CD4-positive, CD25-positive, alpha-beta regulatory T cell (primary cell): ENCODE results near the gene ZIC4. TPM values are rescaled to one million over a fixed set of nuclear protein-coding genes. Genes with fewer than 3 reads are reported as not detected.

Experiments used
- ATAC-seq, 2 donors: fragments of 150-1000 bp; cut with Tn5 transposase; one replicate each; pipeline ENCODE4 v1.10.0; 2021; ENCODE audit warnings: low read depth in 2 of 2, moderate number of reproducible peaks in 2 of 2, moderate library complexity in 1 of 2
- DNase-seq, 3 donors: peaks; one replicate each; pipeline versions ENCODE4 v3.0.0 to v3.0.0-alpha.2; 2012 to 2022; ENCODE audit warnings: mixed read lengths in 1 of 3
- H3K27ac ChIP-seq: one replicate; pipeline ENCODE4 v1.7.0; 2013; ENCODE audit warnings: mild to moderate bottlenecking, low read length; ENCODE audit not compliant: insufficient read depth, poor library complexity, severe bottlenecking
- H3K27me3 ChIP-seq: one replicate; pipeline ENCODE4 v1.7.0; 2013; ENCODE audit warnings: low read length; ENCODE audit not compliant: control insufficient read depth, insufficient read depth
- H3K36me3 ChIP-seq: one replicate; pipeline ENCODE4 v1.7.0; 2013; ENCODE audit warnings: mild to moderate bottlenecking, low read length, moderate library complexity; ENCODE audit not compliant: control insufficient read depth, insufficient read depth
- H3K4me1 ChIP-seq: 2 replicates; pipeline ENCODE4 v1.7.0; 2013; ENCODE audit warnings: mild to moderate bottlenecking, low read length; ENCODE audit not compliant: insufficient read depth, control insufficient read depth, poor library complexity, severe bottlenecking
- H3K4me3 ChIP-seq: one replicate; pipeline ENCODE4 v1.7.0; 2013; ENCODE audit warnings: low read depth, mild to moderate bottlenecking, low read length, moderate library complexity
- H3K9me3 ChIP-seq, 2 experiments: 1 replicate in 1 of 2; 2 replicates in 1 of 2; pipeline ENCODE4 v1.7.0; 2013; ENCODE audit warnings: low read length in 2 of 2, mild to moderate bottlenecking in 1 of 2, moderate library complexity in 1 of 2; ENCODE audit not compliant: control insufficient read depth in 2 of 2
- H3K27ac Mint-ChIP-seq, 3 donors: one replicate each; pipeline ENCODE4 v1.8.0; 2020 to 2022; ENCODE audit warnings: mild to moderate bottlenecking in 3 of 3, mixed read lengths in 3 of 3, moderate library complexity in 2 of 3
- H3K27me3 Mint-ChIP-seq: one replicate; pipeline ENCODE4 v1.8.0; 2022; ENCODE audit warnings: mild to moderate bottlenecking, mixed read lengths
- H3K36me3 Mint-ChIP-seq: one replicate; pipeline ENCODE4 v1.8.0; 2020; ENCODE audit warnings: mixed read lengths
- H3K4me1 Mint-ChIP-seq, 4 donors: one replicate each; pipeline ENCODE4 v1.8.0; 2020 to 2022; ENCODE audit warnings: mixed read lengths in 4 of 4, mild to moderate bottlenecking in 1 of 4
- H3K4me3 Mint-ChIP-seq, 4 donors: one replicate each; pipeline ENCODE4 v1.8.0; 2020 to 2022; ENCODE audit warnings: mild to moderate bottlenecking in 4 of 4, mixed read lengths in 4 of 4, moderate library complexity in 3 of 4
- H3K9me3 Mint-ChIP-seq, 7 donors: one replicate each; pipeline ENCODE4 v1.8.0; 2020 to 2022; ENCODE audit warnings: mixed read lengths in 7 of 7, mild to moderate bottlenecking in 3 of 7, moderate library complexity in 2 of 7
- polyA plus RNA-seq, 4 donors: library from polyadenylated mRNA; unstranded; fragments of 300-500 nt; fragmentation: Illumina TruSeq; gene quantifications; one replicate each; pipeline ENCODE4 v1.2.3, GENCODE V29; 2021
- total RNA-seq: library from RNA; stranded (reverse); gene quantifications from one replicate; pipeline ENCODE4 v1.2.3, GENCODE V29; 2022

The ZIC4 gene
- total and polyA plus RNA-seq, 5 donors from 2014 or later, result not detected

- Histone ChIP-seq H3K36me3 (no peaks in the 10 kb centered on the region), H3K9me3 (peaks cover 2 to 3% of the 10 kb centered on the region in 2 experiments), H3K27ac (no peak overlapping the region), H3K4me3 (no peak overlapping the region), H3K27me3 (peaks cover 40% of the 10 kb centered on the region), H3K4me1 (no peaks in the 10 kb centered on the region)
- H3K4me3 Mint-ChIP-seq, result peak overlapping the region in 1 of 4 donors; percentile 16
- ATAC-seq (no peak), DNase-seq (no peak)
- H3K27ac Mint-ChIP-seq, result peak overlapping the region in 1 of 3 donors; percentile 20
- H3K27me3 Mint-ChIP-seq, result peaks cover 80% of the 10 kb centered on the region
- H3K9me3 Mint-ChIP-seq, result peaks cover 0 to 31% (median 0%) of the 10 kb centered on the region in 7 donors
- H3K4me1 Mint-ChIP-seq, result peaks cover 0 to 4% (median 0%) of the 10 kb centered on the region in 4 donors
- H3K36me3 Mint-ChIP-seq, result no peaks in the 10 kb centered on the region
Observed at GRCh38 chr3:147390589-147391569, 15.5 kb downstream of the ZIC4 start.

- no peaks in the 10 kb centered on the region for H3K36me3 ChIP-seq
- DNase-seq (no peak), ATAC-seq (no peak)
- peaks cover 48% of the 10 kb centered on the region for H3K27me3 ChIP-seq
- peaks cover 0 to 30% (median 0%) of the 10 kb centered on the region in 7 donors for H3K9me3 Mint-ChIP-seq
- peaks cover 0 to 4% (median 0%) of the 10 kb centered on the region in 4 donors for H3K4me1 Mint-ChIP-seq
- no peak overlapping the region for H3K27ac ChIP-seq
- H3K36me3 Mint-ChIP-seq, result no peaks in the 10 kb centered on the region
- H3K9me3 ChIP-seq, result peaks cover 2 to 3% of the 10 kb centered on the region in 2 experiments
- peak overlapping the region in 1 of 3 donors; percentile 57 for H3K27ac Mint-ChIP-seq
- H3K4me3 ChIP-seq, result no peak overlapping the region
- no peak overlapping the region for H3K4me3 Mint-ChIP-seq
- H3K4me1 ChIP-seq, result no peaks in the 10 kb centered on the region
- peaks cover 79% of the 10 kb centered on the region for H3K27me3 Mint-ChIP-seq
Observed at GRCh38 chr3:147389717-147390116, 16.6 kb downstream of the ZIC4 start.

- H3K9me3 Mint-ChIP-seq, result peaks cover 0 to 28% (median 0%) of the 10 kb centered on the region in 7 donors
- H3K4me3 Mint-ChIP-seq, result no peak overlapping the region
- peak overlapping the region in 1 of 3 donors; percentile 91 for H3K27ac Mint-ChIP-seq
- no peak overlapping the region for H3K4me3 ChIP-seq
- H3K36me3 Mint-ChIP-seq, result no peaks in the 10 kb centered on the region
- peaks cover 2 to 3% of the 10 kb centered on the region in 2 experiments for H3K9me3 ChIP-seq
- H3K4me1 Mint-ChIP-seq, result peaks cover 0 to 4% (median 0%) of the 10 kb centered on the region in 4 donors
- H3K27ac ChIP-seq, result no peak overlapping the region
- ATAC-seq, result no peak
- no peaks in the 10 kb centered on the region for H3K36me3 ChIP-seq
- no peaks in the 10 kb centered on the region for H3K4me1 ChIP-seq
- peaks cover 49% of the 10 kb centered on the region for H3K27me3 ChIP-seq
- DNase-seq, result no peak
- peaks cover 79% of the 10 kb centered on the region for H3K27me3 Mint-ChIP-seq
Observed at GRCh38 chr3:147388700-147389580, 17.4 kb downstream of the ZIC4 start.

- peaks cover 80% of the 10 kb centered on the region for H3K27me3 Mint-ChIP-seq
Observed at GRCh38 chr3:147387885-147388699, 18.3 kb downstream of the ZIC4 start.

GRCh38 chr3:147387291-147387884, 19.0 kb downstream of the ZIC4 start:
- H3K4me3 ChIP-seq, result no peak overlapping the region
- DNase-seq (no peak), ATAC-seq (no peak)
- Mint-ChIP-seq H3K4me3 (no peak overlapping the region), H3K27ac (no peak overlapping the region), H3K27me3 (peaks cover 73% of the 10 kb centered on the region), H3K9me3 (peaks cover 0 to 30% (median 0%) of the 10 kb centered on the region in 7 donors), H3K4me1 (peaks cover 0 to 4% (median 0%) of the 10 kb centered on the region in 4 donors), H3K36me3 (no peaks in the 10 kb centered on the region)
- H3K4me1 ChIP-seq, result no peaks in the 10 kb centered on the region
- no peaks in the 10 kb centered on the region for H3K36me3 ChIP-seq
- H3K27ac ChIP-seq, result no peak overlapping the region
- peaks cover 57% of the 10 kb centered on the region for H3K27me3 ChIP-seq
- peaks cover 2 to 3% of the 10 kb centered on the region in 2 experiments for H3K9me3 ChIP-seq

More at GRCh38 chr3:147387885-147388699, 18.3 kb downstream of the ZIC4 start:
- H3K27ac ChIP-seq, result no peak overlapping the region
- H3K4me1 ChIP-seq, result no peaks in the 10 kb centered on the region
- no peaks in the 10 kb centered on the region for H3K36me3 Mint-ChIP-seq
- peaks cover 53% of the 10 kb centered on the region for H3K27me3 ChIP-seq
- H3K36me3 ChIP-seq, result no peaks in the 10 kb centered on the region
- H3K27ac Mint-ChIP-seq, result no peak overlapping the region
- peaks cover 2 to 3% of the 10 kb centered on the region in 2 experiments for H3K9me3 ChIP-seq
- no peak overlapping the region for H3K4me3 Mint-ChIP-seq
- H3K4me1 Mint-ChIP-seq, result peaks cover 0 to 4% (median 0%) of the 10 kb centered on the region in 4 donors
- H3K9me3 Mint-ChIP-seq, result peaks cover 0 to 29% (median 0%) of the 10 kb centered on the region in 7 donors
- ATAC-seq (no peak), DNase-seq (no peak)
- H3K4me3 ChIP-seq, result no peak overlapping the region

GRCh38 chr3:147385059-147386012, 21.0 kb downstream of the ZIC4 start:
- Mint-ChIP-seq H3K27ac (no peak overlapping the region), H3K27me3 (peaks cover 76% of the 10 kb centered on the region), H3K4me1 (peaks cover 0 to 4% (median 0%) of the 10 kb centered on the region in 4 donors), H3K4me3 (no peak overlapping the region), H3K36me3 (no peaks in the 10 kb centered on the region), H3K9me3 (peaks cover 0 to 30% (median 0%) of the 10 kb centered on the region in 7 donors)
- Histone ChIP-seq H3K9me3 (peaks cover 0 to 1% of the 10 kb centered on the region in 2 experiments), H3K27ac (no peak overlapping the region), H3K4me1 (no peaks in the 10 kb centered on the region), H3K4me3 (no peak overlapping the region), H3K36me3 (no peaks in the 10 kb centered on the region), H3K27me3 (peaks cover 59% of the 10 kb centered on the region)
- ATAC-seq (no peak), DNase-seq (no peak)
